ENCODE measurements around the gene WDR43.

- TF ChIP-seq CTCF (IDR thresholded peaks at IDR 0.05): no peak
- TF ChIP-seq EP300 (IDR thresholded peaks at IDR 0.05; ENCODE audit: low read depth): no peak
- no peak for TF ChIP-seq POLR2AphosphoS5 (IDR thresholded peaks at IDR 0.05)
Measured at GRCh38 chr2:28904802-28905457, 10.5 kb downstream of the WDR43 start.

Measured in transverse colon (tissue), 4 donors.